DMS79 (cell line): Measurements from ENCODE around the gene RAD21L1.
"Not testable (repeated sequence)": the region's sequence is repeated elsewhere in the genome, so short reads cannot be mapped to it uniquely, and the experiment has no call there.

ENCODE experiments used
- DNase-seq: peaks from one replicate; lab custom pipeline; 2025; lab: John Stamatoyannopoulos, UW

The RAD21L1 gene

DNA sequence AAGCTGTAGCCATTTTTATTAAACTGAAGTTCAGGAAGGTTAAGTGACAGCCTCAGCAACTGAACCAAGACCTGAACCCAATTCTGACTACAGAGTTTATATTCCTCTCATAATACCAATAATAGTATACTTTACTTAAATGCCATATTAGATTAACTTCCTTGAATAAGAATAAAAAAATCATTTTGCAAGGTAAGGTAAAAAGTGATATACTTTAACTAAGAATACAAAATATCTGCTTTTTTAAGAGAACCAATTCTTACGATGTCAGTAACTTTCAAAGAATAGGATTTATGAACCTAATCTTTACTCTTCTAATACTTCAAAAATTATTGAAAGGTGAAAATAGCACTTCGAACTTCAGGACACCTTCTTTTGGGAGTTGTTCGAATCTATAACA, 3.7 kb downstream of the RAD21L1 start:
- DNase-seq, result no peak

DNA sequence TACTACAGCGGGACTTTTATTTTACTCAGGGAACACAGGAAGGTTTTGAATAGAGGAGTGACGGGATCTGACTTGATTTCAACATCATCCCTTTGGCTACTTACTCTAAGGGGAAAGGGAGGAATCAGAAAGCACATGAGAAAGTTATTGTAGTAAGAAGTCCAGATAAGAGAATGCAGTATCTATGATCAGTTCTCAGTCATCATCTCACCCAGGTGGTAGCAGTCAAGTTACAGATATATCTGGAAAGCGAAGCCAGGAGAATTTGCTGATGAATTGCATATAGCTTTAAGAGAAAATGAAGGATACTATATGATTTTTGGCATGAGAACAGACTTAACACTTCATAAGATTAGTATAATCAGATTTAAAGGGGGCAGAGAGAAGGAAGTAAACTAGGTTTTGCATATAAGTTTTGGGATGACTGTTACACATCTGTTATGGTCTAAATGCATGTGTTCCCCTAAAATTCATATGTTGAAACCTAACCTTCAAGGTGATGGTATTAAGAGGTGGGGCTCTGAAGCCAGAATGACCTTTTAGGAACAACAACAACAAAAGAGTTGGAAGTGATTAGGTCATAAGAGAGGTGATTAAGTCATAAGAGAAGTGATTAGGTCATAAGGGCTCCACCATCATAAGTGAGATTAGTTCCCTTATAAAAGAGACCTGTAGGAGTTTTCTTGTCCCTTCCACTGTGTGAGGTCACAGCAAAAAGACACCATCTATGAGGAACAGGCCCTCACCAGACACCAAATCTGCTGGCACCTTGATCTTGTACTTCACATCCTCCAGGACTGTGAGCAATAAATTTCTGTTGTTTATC, 6.7 kb downstream of the RAD21L1 start:
- no peak for DNase-seq

DNA sequence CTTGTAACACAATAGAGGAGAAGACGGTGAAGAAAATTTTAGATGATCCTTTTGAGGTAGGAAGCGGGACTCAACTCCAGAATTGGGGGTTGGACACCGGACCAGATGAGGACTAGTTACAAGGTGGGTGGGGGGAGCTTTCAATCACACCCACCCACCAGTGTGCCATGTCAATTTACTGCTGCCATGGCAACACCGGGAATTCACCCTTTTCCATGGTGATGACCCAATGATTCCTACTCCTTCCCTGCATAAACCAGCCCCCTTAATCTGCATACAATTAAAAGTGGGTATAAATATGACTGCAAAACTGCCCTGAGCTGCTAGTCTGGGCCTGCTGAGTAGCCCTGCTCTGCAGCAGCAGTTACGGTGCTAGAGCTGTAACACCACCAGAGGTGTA, 14.7 kb downstream of the RAD21L1 start:
- DNase-seq, result no peak

DNA sequence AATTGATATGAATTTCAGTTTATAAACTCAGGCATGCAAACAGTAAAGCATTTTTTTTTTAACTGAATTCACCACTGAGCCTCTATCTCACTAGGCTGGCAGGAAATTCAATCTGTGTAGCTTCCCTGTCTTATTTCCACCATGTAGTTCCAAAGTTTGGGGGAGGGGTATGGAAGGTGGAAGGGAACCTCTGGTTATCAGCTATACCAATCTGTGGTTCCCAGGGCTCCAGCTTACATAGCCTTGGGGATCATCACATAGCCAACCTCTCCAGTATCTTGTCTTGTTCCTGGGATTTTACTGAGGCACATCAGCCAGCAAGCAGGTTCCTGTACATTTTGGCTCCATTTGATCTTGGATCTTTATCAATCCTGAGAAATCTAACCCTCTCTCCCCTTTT, 15.6 kb downstream of the RAD21L1 start:
- no peak for DNase-seq

DNA sequence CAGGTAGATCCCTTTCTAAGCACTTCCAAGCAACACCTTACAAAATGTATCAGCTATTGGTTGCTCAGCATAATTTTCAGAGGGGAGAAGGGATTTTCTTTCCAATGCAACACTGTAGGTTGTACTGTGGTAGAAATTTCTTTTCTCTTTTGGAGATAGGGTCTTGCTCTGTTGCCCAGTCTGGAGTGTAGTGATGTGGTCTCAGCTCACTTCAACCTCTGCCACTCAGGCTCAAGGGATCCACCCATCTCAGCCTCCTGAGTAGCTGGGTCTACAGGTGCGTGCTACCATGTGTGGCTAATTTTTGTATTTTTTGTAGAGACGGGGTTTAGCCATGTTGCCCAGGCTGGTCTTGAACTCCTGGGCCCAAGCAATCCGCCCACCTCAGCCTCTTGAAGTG, 16.3 kb downstream of the RAD21L1 start:
- no peak for DNase-seq

DNA sequence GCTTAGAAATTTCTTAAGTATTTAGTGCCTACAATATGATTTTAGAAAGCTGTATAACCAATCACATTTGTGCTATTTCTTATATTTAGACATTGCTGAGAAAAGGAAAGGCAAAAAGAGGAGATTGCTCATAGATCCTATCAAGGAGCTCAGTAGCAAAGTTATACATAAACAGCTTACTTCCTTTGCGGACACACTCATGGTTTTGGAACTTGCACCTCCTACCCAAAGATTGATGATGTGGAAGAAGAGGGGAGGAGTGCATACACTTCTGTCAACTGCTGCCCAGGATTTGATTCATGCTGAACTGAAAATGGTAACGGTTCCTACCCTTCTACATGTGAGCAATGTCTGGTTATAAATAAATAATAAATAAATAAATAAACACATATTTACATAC, 16.7 kb downstream of the RAD21L1 start:
- DNase-seq, result no peak

- no peak for DNase-seq
These were observed 19.7 kb downstream of the RAD21L1 start for GRCh38 chr20:1245578-1245977.

DNA sequence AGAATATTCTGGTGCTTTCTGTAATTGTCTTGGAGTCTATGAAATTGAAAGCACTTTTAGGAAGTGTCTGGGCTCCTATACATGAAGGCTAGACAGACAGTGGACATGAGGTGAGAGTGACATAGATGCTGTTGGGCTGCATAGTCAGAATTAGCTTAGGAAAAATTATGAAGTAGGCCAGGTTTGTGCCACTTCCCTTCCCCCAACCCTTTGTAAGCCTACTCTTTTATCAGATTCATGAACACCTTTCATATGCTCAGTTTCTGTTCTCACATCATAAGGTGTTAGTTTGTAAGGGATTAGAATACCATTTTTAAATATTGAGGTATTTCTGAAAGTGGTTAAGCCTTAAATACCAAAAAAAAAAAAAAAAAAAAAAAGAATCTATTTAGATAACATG, 21.8 kb downstream of the RAD21L1 start:
- no peak for DNase-seq

DNA sequence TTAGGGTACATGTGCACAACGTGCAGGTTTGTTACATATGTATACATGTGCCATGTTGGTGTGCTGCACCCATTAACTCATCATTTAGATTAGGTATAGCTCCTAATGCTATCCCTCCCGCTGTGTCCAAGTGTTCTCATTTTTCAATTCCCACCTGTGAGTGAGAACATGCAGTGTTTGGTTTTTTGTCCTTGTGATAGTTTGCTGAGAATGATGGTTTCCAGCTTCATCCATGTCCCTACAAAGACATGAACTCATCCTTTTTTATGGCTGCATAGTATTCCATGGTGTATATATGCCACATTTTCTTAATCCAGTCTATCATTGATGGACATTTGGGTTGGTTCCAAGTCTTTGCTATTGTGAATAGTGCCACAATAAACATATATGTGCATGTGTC, 24.4 kb downstream of the RAD21L1 start:
- DNase-seq, result not testable (repeated sequence)

DNA sequence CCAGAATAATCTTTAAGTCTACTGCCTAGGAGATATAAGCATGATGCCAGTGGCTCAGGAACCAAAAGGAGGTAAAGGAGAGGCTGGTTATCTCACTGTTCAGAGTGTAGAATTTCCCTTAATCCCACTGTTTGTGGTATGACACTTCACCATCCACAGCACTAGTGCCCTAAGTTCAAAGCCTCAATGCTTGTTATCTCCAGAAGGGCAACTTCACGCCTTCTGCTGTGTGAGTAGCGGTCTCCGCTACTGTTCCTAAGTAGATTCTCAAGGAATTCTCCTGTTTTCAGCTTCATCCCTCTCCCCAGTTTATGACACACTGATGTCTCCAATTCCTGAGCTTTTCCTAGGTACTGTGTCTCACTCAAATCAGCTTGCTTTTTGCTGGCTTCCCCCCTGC, 26.6 kb downstream of the RAD21L1 start:
- no peak for DNase-seq

GRCh38 chr20:1254254-1254653, 28.4 kb downstream of the RAD21L1 start:
- DNase-seq, result no peak

- no peak for DNase-seq
These were observed 29.8 kb downstream of the RAD21L1 start for GRCh38 chr20:1255675-1256074.

DNA sequence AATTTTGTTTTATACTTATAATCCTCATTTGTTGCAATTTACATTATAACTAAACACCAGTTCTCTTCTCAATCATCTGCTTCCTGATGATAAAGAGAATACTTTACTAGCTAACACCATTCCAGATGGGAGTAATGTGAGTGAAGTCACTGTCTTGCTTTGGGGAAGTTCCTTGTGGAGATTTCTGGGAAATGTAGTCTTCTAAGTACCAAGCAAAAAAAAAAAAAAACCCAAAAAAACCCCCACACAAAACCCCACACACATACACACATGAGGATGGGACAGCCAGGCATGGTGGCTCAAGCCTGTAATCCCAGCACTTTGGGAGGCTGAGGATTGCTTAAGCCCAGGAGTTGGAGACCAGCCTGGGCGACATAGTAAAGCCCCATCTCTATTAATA, 38.0 kb downstream of the RAD21L1 start:
- DNase-seq, result no peak

DNA sequence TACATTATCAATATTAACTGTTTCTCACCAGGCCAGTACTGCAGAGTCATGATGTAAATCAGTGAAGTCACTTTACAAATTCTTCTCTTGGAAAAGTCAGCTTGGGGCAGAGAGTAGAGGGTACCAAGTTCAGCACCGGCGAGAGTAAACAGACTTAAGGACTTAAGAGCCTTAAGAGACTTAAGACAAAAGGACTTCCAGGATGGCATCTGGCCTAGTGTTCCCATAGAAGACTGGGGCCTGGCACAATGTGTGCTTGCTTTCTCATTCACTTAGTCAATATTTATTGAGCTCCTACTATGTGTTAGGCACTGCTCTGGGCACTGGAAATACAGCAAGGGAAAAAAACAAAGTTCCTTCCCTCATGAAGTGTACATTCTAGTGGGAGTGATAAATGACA, 38.9 kb downstream of the RAD21L1 start:
- DNase-seq, result no peak

- DNase-seq, result no peak
These were observed 39.5 kb downstream of the RAD21L1 start for GRCh38 chr20:1265226-1265915.

GRCh38 chr20:1265916-1266166, 40.0 kb downstream of the RAD21L1 start:
- no peak for DNase-seq

DNA sequence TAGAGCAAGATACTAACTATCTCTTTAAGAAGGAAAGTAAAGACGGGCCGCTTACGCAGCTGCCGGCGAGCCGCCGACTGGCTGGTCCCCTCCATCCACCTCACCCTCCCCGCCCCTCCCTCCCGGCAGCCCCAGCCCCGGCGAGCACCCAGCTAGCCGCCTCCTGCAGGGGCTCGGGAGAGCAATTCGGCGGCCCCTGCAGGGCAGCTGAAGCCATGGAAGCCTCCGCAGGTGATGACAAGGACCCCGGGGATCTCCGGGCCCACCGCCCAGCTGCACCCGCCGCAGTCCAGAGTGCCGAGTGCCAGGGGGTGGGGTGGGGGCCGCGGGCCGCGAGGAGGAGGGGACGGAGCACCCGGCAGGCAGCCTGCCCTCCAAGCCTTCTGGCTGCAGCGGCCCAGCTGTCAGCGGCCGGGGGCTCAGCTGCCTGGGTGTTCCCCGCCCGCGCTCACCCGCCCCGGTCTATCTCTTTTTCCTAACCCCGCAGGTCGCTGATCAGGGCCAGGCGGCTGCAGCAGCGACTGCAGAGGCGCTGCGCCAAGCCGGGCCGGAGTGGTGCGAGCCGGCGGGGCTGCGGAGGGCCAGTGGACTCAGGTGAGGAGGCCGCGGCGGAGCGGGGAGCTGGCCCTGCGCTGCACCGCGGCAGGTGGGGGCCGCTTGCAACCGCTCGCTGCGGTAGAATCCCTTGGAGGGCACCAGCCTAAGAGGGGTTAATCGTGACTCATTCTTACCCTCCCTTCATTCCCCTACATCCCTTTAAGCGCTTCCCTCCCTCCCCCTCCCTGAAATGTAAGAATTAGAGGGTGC, 40.5 kb downstream of the RAD21L1 start, which contains the start of gene SNPH:
Gene SNPH (plus strand): TSS at position 128 of the 807 bp plus-strand sequence. CDS start 29,946 bp downstream, outside the sequence.
- DNase-seq, result no peak

GRCh38 chr20:1267161-1267560, 41.3 kb downstream of the RAD21L1 start:
- DNase-seq, result no peak

DNA sequence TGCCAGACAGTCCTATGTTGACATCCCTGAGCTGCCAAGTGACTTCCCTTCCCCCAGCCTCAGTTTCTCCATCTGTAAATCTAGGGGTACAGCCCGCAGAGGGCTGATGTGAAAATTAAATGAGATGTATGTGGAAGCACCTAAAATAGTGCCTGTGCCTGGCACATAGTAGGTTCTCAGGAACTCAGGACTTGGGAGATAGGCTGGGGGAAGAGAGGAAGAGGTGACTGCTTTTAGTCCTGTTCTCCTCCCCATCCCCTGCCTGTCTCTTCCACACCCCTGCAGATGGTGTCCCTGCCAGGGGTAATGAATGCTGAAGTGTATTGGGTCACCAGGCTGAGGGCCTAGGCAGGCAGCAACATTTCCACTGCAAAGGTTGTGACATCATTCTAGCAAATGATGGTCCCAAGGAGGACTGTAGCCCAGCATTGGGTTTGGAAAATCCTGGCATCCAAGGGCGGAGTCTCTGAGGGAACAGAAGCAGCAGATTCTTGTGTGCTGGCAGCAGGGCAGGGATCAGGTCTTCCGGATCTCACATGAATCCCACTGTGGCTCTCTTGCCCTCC, 42.0 kb downstream of the RAD21L1 start:
- DNase-seq, result no peak

- DNase-seq, result no peak
These were observed 43.4 kb downstream of the RAD21L1 start for GRCh38 chr20:1269235-1269634.

- DNase-seq, result no peak
These were observed 44.0 kb downstream of the RAD21L1 start for GRCh38 chr20:1269850-1270249.

DNA sequence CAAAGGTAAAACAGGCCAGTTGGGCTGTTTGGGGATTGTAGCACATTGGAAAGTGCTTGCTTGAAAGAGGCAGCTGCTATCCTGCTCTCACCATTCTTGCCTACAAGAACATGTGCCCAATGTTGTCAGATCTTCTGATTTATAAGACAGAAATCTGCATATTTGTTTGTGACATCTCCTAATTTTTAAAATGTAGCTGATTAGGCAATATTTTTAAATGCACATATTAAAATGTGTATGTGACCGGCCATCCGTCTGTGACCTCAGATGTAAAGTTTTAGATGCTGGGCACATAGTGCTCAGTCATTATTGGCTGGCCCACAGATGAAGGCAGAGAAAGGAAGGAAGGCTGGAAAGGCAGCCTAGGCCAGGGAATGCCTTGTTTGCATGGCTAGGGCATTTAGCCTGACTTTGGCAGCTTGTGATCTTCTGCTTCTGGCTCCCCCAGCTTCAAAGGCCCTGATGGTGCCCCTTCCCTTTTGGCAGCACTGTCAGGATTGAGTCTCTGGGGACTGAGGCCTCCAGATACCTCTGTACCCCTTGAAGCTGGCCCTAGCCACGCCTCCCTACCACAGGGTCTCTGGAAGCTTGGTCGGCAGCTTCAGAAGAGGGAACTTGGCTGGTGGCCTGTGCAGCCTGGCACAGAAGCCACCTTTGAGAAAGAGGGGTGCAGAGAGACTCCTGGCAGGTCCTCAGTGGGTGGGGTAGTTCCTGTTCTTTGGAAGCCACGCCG, 46.7 kb downstream of the RAD21L1 start:
- DNase-seq, result no peak
